Fibroblast of mammary gland (primary cell): ENCODE data around the gene PLA2G4F.
"Not testable (repeated sequence)": the region's sequence is repeated elsewhere in the genome, so short reads cannot be mapped to it uniquely, and the experiment has no call there.

ENCODE experiments used
- DNase-seq: peaks from one replicate; pipeline ENCODE4 v3.0.0-alpha.2; 2010; ENCODE audit warnings: low read depth
- H3K4me3 ChIP-seq: 2 replicates; pipeline ENCODE4 v1.5.1; 2011; ENCODE audit warnings: low read depth, mild to moderate bottlenecking, low read length, moderate library complexity; ENCODE audit not compliant: control insufficient read depth
- TF ChIP-seq, protein P1 (sequence below): conservative IDR thresholded peaks from 2 replicates; pipeline ENCODE4 v1.5.1; 2011; ENCODE audit warnings: low read depth, low read length, inconsistent platforms; ENCODE audit not compliant: control insufficient read depth, insufficient read depth

Gene PLA2G4F

DNA sequence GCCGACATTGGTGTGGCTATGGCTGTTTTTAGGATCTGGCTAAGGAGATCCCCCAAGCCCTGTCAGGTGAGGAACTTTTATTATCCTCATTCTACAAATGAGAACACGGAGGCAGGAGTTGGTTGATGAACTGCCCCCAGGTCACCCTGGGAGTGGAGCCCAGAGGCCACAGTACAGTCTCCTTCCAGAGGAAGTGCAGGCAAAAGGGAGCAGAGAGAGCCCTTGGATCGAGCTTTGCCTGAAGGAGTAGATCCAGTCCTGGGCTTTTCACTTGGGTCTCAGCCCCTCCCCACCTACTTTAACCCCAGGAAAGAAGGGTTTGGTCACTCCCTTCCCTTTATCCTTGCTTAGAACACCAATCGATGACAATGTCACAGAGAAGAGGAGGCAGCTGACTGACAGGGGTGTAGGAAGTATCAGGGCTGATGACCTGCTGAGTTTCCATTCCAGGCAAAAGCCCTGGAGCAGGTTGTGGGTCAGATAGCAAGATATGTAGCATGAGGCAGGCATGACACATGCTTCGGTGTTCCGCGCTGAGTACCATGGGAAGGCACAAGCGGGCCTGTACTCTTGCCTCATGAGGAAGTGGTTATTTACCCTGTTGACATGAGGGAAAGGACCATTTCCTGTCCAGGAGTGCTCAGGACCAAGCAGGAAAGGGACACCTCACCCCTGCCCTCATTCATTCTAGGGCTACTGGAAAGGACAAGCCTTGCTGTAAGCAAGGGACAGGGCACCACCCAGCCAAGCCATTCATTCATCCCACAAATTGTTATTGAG, 56.2 kb downstream of the PLA2G4F start:
- peak; percentile 23 for DNase-seq
- H3K4me3 ChIP-seq, result no peak overlapping the region
- TF ChIP-seq, protein P1, sequence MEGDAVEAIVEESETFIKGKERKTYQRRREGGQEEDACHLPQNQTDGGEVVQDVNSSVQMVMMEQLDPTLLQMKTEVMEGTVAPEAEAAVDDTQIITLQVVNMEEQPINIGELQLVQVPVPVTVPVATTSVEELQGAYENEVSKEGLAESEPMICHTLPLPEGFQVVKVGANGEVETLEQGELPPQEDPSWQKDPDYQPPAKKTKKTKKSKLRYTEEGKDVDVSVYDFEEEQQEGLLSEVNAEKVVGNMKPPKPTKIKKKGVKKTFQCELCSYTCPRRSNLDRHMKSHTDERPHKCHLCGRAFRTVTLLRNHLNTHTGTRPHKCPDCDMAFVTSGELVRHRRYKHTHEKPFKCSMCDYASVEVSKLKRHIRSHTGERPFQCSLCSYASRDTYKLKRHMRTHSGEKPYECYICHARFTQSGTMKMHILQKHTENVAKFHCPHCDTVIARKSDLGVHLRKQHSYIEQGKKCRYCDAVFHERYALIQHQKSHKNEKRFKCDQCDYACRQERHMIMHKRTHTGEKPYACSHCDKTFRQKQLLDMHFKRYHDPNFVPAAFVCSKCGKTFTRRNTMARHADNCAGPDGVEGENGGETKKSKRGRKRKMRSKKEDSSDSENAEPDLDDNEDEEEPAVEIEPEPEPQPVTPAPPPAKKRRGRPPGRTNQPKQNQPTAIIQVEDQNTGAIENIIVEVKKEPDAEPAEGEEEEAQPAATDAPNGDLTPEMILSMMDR, result no peak

DNA sequence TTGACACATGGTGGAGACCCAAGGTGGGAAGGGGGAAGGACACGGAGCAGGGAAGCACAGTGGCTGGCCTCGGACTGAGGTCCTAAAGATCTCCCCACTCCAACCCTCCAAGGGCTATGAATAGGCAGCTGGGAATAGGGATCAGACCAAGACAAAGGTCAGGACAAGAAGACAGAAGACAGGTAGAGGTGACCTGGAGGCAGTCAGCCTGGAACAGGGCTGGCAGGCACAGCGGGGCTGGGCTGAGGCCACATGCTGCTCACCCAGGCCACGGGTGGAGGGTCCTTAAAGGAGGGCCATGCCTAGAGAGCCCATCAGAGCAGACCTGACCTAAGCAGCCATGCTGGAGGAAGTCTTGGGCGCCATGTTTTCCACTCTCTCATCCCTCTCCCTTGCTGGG, 59.4 kb downstream of the PLA2G4F start:
- H3K4me3 ChIP-seq, result no peak overlapping the region
- no peak for DNase-seq
- TF ChIP-seq, protein P1, result no peak

DNA sequence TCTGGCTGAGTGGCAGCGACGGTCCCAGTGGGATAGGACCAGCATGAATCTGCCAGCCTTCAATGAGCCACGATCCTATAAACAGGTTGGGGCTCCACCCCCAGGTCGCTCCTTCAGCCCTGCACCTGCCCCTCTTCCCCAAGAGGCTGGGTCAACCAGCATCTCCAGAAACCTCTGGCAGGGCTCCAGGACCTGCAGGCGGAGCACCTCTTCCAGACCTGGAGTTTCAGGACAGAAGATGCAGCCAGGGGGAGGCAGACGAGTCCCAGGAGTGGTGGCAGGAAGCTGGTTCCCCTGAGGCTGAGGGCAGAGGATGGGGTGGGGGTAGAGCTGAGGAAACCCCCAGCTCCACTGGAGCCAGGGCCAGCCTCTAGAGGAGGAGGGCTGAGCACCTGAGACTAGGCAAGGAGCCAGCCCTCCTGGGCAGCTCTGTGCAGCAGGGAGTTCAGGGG, 61.9 kb downstream of the PLA2G4F start, which contains the start of gene PLA2G4D:
Gene PLA2G4D (minus strand): TSS at position 51 of the 452 bp plus-strand sequence. CDS start 103 bp downstream, outside the sequence.
- no peak within 1 kb of the TSS for H3K4me3 ChIP-seq
- TF ChIP-seq, protein P1, result no peak
- no peak for DNase-seq

DNA sequence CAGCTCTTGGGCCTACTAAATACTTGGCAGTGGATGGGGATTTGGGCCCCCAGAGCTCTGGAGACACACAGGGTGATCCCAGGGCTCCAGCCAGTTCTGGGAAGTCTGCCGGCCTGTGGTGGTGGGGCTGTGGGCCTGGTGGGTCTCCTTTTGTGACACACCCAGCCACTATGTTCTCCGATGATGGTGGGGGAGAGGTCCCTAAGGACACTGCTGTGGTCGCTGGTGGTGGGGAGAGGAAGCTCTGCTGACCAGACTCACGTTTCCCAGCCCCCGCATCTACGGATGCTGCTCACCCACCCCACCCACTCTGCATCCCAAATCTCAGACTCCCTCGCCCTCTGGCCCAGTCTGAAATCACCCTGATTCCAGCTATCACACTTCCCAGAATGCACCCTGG, 62.5 kb downstream of the PLA2G4F start:
- no peak for DNase-seq
- H3K4me3 ChIP-seq, result no peak overlapping the region
- TF ChIP-seq, protein P1, result no peak

DNA sequence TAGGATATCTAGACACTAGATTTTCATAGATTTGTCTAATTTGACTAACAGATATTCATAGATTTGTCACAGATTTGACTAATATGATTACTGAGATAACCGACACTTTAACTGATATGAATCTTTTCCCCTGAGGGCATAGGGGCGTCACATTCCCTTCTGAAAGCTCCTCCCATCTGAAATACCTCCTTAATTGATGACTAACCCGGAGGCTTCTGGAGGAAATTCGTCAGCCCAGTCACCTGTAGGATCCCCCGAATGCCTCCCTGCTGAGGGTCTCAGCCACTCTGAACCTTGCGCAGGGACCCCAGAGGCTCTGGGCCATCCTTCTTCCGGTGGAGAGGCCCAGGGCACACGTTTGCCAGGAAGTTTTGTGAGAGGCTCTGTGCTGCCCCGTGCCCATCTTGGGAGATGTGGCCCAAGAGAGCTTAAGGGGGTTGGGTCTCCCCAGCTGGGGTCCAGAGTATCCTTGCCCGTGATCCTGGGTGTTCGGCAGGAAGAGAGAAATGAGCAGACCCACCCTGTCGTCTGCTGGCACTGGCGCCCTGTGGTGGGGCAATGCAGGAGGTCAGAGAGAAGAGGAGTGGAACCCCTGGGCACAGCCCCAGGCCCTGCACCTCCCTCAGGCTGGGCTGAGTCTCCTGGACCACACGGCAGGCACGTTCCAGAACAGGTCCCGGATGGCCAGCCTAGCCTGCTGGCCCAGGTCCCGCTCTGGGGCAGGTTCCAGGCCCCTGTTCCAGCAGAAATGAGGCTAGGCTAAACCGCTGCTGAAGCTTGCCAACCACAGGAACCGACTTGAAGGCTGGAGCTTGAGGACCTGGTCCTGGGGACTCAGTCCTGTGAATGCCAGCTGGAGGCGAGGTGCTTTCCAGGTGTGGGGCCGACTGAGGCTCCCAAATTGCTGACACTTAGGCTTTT, 63.8 kb downstream of the PLA2G4F start:
- TF ChIP-seq, protein P1, result no peak
- no peak overlapping the region for H3K4me3 ChIP-seq
- peak; percentile 6 for DNase-seq

DNA sequence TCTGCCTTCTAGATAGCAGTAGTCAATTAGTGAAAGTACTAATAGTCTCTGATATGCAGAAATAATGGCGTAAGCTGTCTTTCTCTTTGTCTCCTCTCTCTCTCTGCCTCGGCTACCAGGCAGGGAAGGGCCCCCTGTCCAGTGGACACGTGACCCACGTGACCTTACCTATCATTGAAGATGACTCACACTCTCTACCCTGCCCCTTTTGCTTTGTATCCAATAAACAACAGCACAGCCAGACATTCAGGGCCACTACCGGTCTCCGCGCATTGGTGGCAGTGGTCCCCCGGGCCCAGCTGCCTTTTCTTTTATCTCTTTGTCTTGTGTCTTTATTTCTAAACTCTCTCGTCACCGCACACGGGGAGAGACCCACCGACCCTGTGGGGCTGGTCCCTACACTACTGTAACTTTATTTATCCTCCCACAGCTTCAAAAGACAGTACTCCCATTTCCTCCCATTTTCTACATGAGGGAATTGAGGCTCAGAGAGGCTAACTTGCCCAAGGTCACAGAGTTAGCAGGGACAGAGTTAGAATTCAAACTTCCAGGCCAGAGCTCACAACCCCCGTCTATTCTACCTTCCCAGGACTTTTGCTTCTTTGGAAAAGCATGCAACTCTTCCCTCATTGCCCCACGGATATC, 64.6 kb downstream of the PLA2G4F start:
- not testable (repeated sequence) for H3K4me3 ChIP-seq, DNase-seq

DNA sequence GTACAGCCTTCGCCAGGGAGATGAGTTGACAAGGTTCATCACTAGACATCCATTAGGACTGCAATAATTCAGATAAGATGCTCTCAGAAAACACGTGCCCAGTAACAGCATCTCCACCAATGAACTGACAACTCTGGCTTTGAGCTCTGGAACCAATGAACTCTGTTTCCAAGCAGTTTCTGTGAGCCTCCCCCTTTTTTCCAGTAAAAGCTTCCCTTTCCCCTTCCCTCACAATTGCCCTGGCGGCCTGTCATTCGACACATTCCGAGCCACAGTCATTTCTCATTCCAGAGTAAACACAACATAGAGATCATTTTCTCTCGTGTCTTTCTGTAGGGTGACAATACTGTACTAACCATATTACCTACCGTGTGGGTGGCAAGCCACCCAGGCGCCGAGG, 65.7 kb downstream of the PLA2G4F start:
- H3K4me3 ChIP-seq, result no peak overlapping the region
- TF ChIP-seq, protein P1, result no peak
- DNase-seq, result no peak
